HG02642 (cell line): Measurements from ENCODE around the gene DYRK1B.
"Not testable (repeated sequence)": the region's sequence is repeated elsewhere in the genome, so short reads cannot be mapped to it uniquely, and the experiment has no call there.

Experiments
- ATAC-seq: cut with Tn5 transposase; IDR thresholded peaks from one replicate; pipeline ENCODE4 v1.9.1; 2021; ENCODE audit warnings: mild to moderate bottlenecking; ENCODE audit not compliant: unreplicated experiment, poor library complexity

DYRK1B gene

DNA sequence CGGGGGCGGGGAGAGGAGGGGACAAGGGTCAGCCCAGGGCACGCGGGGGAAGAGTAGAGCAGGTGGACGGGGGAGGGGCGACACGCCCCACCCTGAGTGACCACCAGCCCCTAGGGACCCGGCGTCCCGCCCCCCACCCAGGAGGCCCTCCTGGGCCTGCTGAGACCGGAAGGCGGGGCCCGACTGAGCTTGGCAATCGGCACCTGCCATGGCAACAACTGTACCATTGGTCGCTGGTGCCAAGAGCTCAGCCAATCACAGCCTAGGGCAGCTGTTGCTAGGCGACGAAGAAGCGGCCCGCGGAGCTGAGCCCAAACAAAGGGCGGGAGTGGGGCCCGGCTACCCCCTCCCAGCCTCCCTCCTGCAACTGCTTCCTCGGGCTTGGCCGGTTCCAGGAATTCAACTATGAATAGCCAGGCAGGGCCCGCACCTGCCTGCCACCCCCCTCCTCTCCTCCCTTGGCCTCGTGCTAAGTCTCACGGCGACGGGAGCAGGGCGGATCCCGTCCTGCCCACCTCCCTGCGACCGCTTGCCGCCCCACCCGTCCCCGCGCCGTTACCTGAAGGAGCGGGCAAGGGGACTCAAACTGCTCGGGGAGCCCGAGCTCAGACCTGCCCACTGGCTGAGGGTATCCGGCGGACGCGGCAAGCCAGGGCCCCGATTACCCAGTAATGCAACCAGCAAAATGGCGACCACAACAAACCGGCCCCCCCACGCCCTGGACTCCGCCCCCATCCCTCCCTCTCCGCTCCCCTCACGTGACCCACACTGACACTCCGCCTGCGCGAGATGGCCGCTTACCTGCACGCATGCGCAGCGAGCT lies at the start of gene DYRK1B:
DYRK1B (minus strand) TSS at position 699 of the 823 bp plus-strand sequence. CDS start 2,295 bp downstream, outside the sequence.
- ATAC-seq, result peak; percentile 92

DNA sequence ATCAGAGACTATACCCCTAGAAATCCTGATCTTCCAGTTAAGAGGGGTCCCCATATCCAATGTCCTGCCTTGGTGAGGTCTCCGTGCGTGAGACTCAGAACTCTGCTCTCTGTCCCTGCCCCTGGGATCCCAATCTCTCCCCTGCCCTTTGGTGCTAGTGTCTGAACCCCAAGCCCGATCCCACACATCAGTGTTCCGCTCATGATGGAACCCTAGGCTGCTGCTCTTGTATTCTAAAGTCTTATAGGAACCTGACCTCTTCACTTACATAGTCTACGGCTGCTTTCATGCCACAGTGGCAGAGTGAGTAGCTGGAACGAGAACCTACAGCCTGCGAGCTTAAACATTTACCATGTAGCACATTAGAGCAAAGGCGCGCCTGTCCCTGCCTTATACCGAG lies 48.7 kb upstream of the DYRK1B start:
- not testable (repeated sequence) for ATAC-seq

DNA sequence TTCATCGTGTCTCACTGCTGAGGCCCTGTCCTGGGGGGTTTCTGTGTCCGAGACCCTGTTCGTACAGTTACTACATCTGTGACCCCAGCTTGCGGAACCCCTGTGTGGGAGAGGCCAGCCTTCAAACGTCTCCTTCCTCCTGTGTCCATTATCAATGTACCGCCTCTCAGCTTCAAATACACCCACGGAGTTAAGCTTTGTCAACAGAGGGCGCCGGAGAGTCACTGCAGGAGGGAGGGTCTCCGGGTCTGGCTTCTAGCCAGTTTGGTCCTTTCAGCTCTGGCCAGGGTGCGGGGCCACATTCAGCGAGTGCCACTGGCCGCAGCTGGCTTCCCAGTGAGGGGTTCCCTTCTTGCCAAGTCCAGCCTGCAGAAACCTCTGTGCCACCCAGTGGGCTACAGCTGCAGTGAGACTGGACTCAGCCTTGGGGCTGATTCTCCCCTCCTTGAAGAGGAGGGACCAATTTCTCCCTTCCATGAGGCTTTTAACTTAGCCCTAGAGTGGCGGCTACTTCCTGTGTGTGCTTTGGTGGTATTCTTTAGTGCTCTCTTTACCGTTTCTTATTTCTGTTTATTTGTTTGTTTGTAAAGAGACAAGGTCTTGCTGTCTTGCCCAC lies 47.6 kb upstream of the DYRK1B start:
- not testable (repeated sequence) for ATAC-seq

DNA sequence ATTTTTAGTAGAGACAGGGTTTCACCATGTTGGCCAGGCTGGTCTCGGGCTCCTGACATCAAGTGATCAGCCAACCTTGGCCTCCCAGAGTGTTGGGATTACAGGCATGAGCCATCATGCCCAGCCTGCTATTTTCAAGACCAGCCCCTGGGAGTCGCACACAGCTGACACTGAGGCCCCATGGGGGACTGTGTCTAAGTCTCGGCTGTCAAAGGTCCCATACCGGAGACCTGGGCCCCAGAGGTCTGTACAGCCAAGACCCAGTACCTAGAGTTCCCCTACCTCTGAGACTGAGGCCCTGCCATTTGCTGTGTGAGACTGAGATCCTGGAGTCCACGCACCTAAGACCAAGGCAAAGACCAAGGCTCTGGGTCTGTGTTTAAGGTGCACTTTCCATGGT lies 46.3 kb upstream of the DYRK1B start:
- ATAC-seq, result not testable (repeated sequence)

DNA sequence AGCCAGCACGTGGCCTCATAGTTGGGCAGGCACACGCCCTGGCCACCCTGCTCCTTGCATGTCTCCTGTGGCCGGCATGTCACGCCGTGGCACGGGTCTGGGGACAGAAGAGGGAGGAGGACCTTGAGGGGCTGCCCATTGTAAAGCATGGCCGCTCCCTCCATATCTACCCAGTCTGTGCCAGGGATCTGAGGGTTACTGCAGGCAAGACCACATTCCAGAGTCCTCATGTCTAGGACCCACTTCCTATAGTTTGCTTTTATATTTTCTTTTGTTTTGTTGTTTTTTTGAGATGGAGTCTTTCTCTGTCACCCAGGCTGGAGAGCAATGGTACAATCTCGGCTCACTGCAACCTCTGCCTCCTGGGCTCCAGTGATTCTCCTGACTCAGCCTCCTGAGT lies 45.8 kb upstream of the DYRK1B start:
- ATAC-seq, result not testable (repeated sequence)

DNA sequence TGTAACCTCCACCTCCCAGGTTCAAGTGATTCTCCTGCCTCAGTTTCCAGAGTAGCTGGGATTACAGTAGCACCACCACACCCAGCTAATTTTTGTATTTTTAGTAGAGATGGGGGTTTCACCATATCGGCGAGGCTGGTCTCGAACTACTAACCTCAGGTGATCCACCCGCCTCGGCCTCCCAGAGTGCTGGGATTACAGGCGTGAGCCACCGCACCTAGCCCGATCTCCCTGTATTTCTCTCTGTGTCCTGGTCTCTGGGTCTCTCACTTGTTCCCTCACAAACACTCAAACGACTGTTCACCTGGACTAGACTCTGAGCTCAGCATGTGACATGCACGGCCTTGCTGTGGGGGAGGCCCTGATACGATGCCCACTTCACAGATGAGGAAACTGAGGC lies 44.9 kb upstream of the DYRK1B start:
- not testable (repeated sequence) for ATAC-seq

DNA sequence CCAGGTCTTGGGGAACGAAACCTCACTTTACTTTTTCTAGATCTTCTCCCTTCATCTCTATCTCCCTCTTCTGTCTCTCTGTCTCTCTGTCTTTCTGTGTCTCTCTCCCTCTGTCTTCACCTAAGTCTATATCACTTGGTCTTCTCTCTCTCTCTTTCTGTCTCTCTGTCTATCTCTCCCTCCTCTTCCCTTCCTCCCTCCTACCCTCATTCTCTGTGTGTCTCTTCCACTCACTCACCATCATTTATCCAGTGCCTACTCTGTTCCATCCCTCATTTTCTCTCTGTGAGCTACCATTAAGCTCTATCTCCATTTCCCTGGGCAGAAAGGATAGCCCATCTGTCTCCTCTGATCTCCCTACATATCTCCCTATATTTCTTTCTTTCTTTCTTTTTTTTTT lies 44.4 kb upstream of the DYRK1B start:
- no peak for ATAC-seq

DNA sequence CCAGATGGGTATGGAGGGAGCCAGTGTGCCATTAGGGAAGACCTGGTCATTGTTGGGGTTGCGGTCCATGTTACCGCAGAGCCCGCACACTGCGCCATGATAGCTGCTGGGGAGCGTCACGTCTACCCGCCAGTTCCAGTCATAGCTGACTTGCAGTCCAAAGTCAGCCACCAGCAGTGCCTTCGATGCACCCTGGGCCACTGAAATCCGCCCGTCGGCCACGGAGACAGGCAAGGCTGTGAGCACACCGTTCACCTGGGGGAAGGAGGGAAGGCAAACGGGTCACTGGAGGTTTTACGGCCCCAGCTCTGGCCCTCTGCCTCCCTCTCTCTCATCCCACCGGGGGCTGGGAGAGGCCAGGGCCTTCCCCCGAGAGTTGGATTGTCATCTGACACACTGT lies 44.0 kb upstream of the DYRK1B start:
- ATAC-seq, result not testable (repeated sequence)

DNA sequence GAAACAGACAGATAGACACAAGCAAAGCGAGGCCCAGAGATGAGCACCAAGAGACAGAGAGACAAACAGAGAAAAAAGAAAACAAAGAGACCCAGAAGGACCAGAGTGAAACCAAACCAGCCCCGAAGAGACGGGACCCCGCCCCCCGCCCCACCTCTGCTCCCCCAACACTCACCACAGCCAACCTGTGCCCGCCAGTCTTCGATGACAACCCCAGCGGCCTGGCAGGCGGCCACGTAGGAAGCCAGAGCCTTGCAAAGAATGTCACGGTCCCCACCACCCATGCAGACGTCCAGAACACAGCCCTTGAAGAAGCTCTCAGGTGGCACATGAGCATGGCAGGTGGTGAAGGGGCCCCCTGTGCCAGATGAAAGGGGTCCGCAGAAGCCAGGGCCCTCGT lies 43.5 kb upstream of the DYRK1B start:
- ATAC-seq, result not testable (repeated sequence)

DNA sequence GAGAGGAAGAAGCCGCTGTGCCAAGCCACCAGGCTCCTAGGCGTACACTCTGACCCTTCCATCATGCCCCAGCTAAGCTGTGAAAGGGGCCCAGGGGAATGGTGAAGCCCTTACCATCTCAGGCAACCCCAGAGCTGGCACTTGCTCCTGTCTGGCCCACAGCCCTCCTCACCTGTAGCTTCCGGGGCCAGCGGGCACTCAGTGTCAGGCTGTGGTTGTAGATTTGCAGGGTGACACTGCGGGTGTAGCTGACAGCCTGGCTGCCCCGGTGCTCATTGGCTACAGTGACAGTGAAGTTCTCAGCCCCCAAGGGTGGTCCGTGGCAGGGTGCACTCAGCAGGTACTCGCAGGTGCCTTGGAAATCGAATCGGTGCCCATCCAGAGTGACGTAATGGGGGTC lies 42.5 kb upstream of the DYRK1B start:
- ATAC-seq, result not testable (repeated sequence)

DNA sequence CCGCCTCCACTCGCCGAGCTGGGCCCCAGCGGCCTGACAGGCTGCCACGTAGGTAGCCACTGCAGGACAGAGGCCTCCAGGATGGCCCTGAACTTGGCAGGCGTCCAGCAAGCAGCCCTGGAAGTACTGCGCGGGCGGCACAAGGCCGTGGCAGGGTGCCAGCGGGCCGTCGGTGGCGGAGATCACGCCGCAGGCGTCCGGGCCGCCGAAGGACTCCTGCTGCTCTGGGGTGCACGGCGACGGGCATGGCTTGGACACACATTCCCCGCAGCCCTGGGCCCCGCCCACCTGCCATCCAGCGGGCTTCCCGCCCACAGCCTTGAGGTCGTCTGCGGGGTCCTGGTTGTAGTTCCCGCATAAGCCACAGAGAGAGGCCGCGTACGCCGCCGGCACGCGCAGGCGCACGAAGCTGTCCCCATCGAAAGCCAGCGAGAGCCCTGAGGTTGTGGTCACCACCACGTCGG lies 41.5 kb upstream of the DYRK1B start:
- ATAC-seq, result not testable (repeated sequence)

DNA sequence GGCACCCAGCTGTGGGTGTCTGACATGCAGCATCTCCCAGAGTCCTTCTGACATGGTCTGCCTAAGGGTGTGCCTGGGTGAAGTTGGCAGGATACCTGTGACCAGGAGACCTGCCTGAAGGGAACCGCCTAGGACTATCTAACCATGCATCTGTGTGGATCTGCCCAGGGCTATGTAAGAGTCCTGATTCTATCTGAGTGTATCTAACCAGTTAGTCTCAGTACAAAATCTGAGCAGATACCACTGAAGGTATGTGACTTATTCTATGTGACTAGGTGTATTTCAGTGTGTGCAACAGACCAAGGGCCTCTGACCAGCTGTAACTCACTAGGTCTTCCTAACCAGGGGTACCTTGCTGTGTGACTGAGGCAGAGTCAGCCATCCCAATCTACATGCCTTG lies 40.4 kb upstream of the DYRK1B start:
- ATAC-seq, result no peak

DNA sequence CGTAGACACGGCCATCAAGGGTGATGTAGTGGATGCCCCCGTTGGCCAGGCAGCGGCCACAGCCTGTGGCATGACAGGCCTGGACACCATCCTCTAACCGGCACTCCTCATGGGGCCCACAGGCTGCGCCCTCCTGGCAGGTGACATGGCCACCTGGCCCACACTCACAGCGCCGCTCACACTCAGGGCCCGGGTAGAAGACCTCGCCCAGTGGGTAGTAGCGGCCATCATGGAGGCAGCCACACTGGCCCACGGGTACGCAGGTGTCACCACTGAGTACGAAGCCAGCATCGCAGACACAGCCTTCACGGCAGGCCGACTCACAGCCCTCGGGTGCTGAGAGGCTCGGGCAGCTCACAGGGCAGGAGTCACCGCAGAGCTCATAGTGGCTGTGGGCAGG lies 39.4 kb upstream of the DYRK1B start:
- ATAC-seq, result no peak

DNA sequence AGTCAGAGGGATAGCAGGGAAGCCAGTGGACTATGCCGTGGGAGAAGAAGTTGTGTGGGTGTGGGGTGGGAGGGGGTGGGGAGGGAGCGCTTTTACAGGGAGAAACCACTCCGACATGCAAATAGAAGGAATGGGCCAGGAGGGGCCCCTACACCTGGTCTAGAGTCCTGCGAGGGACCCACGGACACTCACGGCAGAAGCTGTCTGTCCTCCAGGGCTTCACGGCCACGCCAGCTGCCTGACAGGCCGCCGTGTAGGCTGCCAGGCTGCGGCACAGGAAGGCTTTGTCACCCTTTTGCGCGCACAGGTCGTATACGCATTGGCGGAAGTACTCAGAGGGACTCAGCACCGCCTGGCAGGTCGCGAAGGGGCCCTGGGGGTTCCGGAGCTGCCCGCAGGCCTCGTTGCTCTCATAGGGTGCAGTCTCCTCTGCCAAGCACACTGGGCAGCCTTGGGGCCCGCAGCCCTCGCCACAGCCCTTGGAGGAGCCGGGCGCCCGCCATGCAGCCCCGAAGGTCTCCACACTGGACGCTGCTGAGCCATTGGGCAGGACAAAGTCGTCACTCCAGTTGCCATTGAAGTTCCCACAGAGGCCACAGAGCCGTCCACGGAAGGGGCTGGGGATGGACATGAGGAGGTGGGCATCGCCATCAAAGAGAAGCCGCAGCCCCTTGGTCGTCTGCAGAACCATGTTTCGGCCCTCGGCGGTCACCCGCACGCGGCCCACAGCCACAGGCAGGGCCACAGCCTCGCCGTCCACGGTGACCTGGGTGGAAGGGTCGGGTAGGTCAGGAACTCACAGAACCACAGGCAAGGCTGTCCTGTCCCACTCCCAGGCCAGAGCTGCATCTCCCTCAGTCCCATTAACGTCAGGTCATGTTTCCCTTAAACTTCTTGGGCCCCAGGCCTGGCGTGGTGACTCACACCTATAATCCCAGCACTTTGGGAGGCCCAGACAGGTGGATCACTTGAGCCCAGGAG lies 38.2 kb upstream of the DYRK1B start:
- no peak for ATAC-seq

DNA sequence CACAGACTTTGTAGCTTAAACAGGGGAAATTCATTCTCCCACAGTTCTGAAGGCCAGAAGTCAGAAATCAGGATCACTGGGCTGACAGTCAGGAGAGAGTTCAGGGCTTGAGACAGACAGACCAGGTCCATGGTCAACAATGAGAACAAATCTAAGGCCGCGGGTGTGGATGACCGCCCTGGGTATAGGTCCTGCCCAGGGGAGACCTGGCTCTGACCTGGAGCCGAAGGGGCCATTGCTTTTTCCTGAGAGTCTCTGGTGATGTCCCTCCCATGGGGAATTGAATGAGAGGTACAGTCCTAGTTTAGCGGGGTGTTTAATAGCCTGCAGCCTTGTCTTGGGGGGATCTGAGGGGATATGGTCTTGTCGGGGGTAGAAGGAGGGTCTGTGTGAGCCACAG lies 37.4 kb upstream of the DYRK1B start:
- ATAC-seq, result no peak

DNA sequence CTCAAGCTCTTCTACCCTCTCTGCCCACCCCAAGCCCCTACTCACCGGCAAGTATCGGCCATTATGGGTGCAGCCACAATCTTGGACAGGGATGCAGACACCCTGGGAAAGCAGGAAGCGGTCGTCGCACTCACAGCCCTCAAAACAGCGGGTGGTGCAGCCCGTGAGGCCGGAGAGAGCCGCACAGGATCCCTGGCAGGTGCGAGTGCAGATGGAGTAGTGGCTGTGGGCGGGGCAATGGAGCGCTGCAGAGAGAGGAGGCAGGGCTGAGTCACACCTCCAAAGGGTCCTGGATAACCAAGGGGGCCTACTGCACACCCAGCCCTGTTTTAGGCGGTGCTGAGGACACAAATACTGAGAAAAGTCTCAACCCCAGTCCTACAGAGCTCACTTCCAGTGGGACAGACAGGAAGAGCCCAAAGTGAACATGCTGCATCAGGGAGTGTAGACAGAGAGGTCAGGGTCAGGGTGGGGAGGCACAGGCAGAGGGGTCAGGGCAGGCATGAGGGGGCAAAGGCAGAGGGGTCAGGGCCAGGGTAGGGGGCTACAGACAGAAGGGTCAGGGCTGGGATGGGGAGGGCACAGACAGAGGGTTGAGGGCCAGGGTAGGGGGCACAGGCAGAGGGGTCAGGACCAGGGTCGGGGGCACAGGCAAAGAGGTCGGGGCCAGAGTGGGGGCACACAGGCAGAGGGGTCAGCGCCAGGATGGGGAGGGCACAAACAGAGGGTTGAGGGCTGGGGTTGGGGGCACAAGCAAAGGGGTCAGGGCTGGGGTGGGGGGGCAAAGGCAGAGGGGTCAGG lies 36.4 kb upstream of the DYRK1B start:
- ATAC-seq, result no peak

DNA sequence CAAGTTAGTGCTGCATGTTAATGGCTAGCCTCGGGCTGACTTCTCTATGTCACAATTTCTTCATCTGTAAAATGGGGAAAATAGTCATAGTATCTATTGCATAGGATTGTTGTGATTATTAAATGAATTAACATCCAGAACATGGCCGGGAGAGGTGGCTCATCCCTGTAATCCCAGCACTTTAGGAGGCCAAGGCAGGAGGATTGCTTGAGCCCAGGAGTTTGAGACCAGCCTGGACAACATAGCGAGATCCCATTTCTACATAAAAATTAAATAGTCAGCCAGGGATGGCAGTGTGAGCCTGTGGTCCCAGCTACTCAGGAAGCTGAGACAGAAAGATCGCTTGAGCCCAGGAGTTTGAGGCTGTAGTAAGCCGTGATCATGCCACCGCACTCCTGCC lies 34.0 kb upstream of the DYRK1B start:
- no peak for ATAC-seq

DNA sequence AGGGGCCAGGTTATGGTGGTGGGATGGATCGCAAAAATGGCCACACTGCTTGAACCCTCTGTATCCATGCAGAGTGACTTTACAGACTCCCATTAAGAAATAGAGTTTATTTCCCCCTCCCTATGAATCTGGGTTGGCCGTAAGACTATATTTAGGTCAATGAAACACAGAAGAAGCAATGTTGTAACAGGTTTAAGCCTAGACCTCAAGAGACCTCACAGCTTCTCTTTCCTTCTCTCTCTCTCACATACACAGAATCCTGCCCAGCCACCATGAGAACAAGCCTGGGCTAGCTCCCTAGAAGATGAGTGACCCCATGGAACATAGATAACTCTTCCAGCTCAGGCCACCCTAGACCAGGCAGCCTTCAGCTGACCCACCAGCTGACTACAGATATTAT lies 33.2 kb upstream of the DYRK1B start:
- no peak for ATAC-seq

DNA sequence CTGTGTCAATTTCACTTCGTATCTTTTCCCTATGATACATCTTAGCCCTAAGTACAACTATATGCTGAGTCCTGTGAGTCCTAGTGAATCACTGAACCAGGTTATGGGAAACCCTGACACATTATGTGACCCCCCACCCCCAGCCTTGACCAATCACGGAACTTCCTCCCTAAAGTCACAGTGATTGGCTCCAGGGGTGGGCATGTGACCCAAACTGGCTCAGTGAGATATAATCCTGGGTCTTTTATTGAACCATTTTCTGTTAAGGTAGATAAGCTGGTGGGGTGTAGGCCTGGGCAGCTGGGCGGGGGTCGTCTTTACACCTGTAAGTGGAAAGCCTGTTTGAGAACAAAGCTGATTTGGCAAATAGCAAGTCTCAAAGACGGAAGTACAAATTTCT lies 32.0 kb upstream of the DYRK1B start:
- no peak for ATAC-seq

DNA sequence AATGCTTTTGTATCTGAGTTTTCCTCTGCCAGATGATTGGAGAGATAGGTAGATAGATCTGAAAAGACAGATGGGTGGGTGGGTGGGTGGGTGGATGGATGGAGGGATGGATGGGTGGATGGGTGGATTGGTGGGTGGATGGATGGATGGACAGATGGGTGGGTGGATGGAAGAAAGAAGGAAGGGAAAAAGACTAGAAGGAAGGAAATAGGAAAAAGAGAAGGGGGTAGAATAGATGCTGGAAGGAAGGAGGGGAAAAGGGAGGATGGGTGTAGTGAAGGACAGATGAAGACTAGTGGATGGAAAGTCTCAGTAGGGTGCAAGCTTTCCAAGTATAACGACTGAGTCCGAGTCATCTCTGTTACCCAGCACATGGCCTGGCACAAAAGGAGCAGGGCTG lies 31.2 kb upstream of the DYRK1B start:
- no peak for ATAC-seq
